ENCODE results near the gene BBS9. TPM values are rescaled to one million over a fixed set of nuclear protein-coding genes. Genes with fewer than 3 reads are reported as not detected.

The BBS9 gene
- total RNA-seq, 2 experiments from 2014 or later: 16.0 to 20.4 TPM

GRCh38 chr7:33107136-33108066 is 22.0 kb upstream of the BBS9 start:
- Mint-ChIP-seq H3K27ac (peak overlapping the region; percentile 68), H3K4me1 (ENCODE audit: low read depth) (peaks cover 63% of the 10 kb centered on the region), H3K9me3 (no peaks in the 10 kb centered on the region), H3K36me3 (ENCODE audit: low read depth) (peaks cover 23% of the 10 kb centered on the region), H3K4me3 (peak overlapping the region; percentile 90), H3K27me3 (peaks cover 13% of the 10 kb centered on the region)
- H3K4me1 ChIP-seq (ENCODE audit: insufficient read depth, low read length): peaks cover 34% of the 10 kb centered on the region
- H3K27me3 ChIP-seq (ENCODE audit: control insufficient read depth in 1 of 2, insufficient read depth in 2 of 2, low read length in 2 of 2): no peaks in the 10 kb centered on the region
- intact Hi-C loops (cut with DNase I, micrococcal nuclease): loop anchor here (1.0 to 5.0 kb wide), 12 partner anchors 44 to 620 kb away; partner anchors contain the start of genes KBTBD2 (in 1 of the 2), LSM5 (in 1 of the 2) and NT5C3A (in 1 of the 2)
- DNase-seq (peak in 9 of 14 experiments; percentile 5 to 76 (median 42)), ATAC-seq (ENCODE audit: poor library complexity) (peak; percentile 48)
- H3K36me3 ChIP-seq (ENCODE audit: insufficient read depth, low read length): peaks cover 14% of the 10 kb centered on the region
- ChIA-PET POLR2A (interaction anchor here (0.6 to 3.2 kb wide), 9 partner anchors 22 to 261 kb away, joined by 3 to 28 read pairs (median 4); partner anchors contain the start of genes BBS9 and NT5C3A), CTCF (interaction anchor here (0.6 to 4.4 kb wide), 13 partner anchors 21 to 340 kb away, joined by 3 to 32 read pairs (median 6); partner anchors contain the start of genes BBS9, KBTBD2 and NT5C3A)
- TF ChIP-seq CTCF (IDR thresholded peaks at IDR 0.05): peak; percentile 68
- no peak overlapping the region for H3K27ac ChIP-seq (ENCODE audit: low read depth in 1 of 2, low read length in 2 of 2)
- H3K4me3 ChIP-seq (ENCODE audit: low read length): no peak overlapping the region
- H3K9me3 ChIP-seq (ENCODE audit: control insufficient read depth in 1 of 2, insufficient read depth in 1 of 2, low read length in 2 of 2): no peaks in the 10 kb centered on the region

GRCh38 chr7:33108554-33109004 is 20.8 kb upstream of the BBS9 start:
- peaks cover 19% of the 10 kb centered on the region for H3K27me3 Mint-ChIP-seq
- ChIA-PET CTCF (interaction anchor here (0.9 to 4.4 kb wide), 15 partner anchors 20 to 619 kb away, joined by 3 to 32 read pairs (median 6); partner anchors contain the start of genes BBS9, KBTBD2, LSM5 and NT5C3A), POLR2A (interaction anchor here (0.6 to 3.2 kb wide), 10 partner anchors 21 to 429 kb away, joined by 3 to 28 read pairs (median 5); partner anchors contain the start of genes BBS9, KBTBD2 and NT5C3A)
- ATAC-seq (ENCODE audit: poor library complexity) (no peak), DNase-seq (peak in 5 of 14 experiments; percentile 4 to 53 (median 24))
- H3K27ac Mint-ChIP-seq: peak overlapping the region; percentile 68
- peak overlapping the region; percentile 78 for H3K4me3 ChIP-seq (ENCODE audit: low read length)
- H3K4me3 Mint-ChIP-seq: peak overlapping the region; percentile 90
- peaks cover 3% of the 10 kb centered on the region for H3K36me3 ChIP-seq (ENCODE audit: insufficient read depth, low read length)
- intact Hi-C loops (cut with DNase I, micrococcal nuclease): loop anchor here (1.0 to 5.0 kb wide), 11 partner anchors 21 to 621 kb away; partner anchors contain the start of genes BBS9 (in 1 of the 2), KBTBD2 (in 1 of the 2), LSM5 (in 1 of the 2) and NT5C3A (in 1 of the 2)
- no peaks in the 10 kb centered on the region for H3K9me3 Mint-ChIP-seq
- H3K36me3 Mint-ChIP-seq (ENCODE audit: low read depth): peaks cover 13% of the 10 kb centered on the region
- no peak for TF ChIP-seq CTCF (IDR thresholded peaks at IDR 0.05)
- H3K4me1 Mint-ChIP-seq (ENCODE audit: low read depth): peaks cover 54% of the 10 kb centered on the region
- no peaks in the 10 kb centered on the region for H3K9me3 ChIP-seq (ENCODE audit: control insufficient read depth in 1 of 2, insufficient read depth in 1 of 2, low read length in 2 of 2)
- peaks cover 2 to 3% of the 10 kb centered on the region in 2 experiments for H3K27me3 ChIP-seq (ENCODE audit: control insufficient read depth in 1 of 2, insufficient read depth in 2 of 2, low read length in 2 of 2)
- peaks cover 34% of the 10 kb centered on the region for H3K4me1 ChIP-seq (ENCODE audit: insufficient read depth, low read length)
- H3K27ac ChIP-seq (ENCODE audit: low read depth in 1 of 2, low read length in 2 of 2): peak overlapping the region in 1 of 2 donors; percentile 51
